Ishikawa (cell line): Measurements from ENCODE around the gene NEUROD2.

ENCODE experiments used
- CEBPB ChIP-seq: IDR thresholded peaks from 2 replicates; pipeline ENCODE4 v1.6.1; 2012
- CREB1 ChIP-seq: IDR thresholded peaks from 2 replicates; pipeline ENCODE4 v1.6.1; 2012; ENCODE audit warnings: low read depth
- EGR1 ChIP-seq: IDR thresholded peaks from 2 replicates; pipeline ENCODE4 v1.6.1; 2012
- EP300 ChIP-seq: IDR thresholded peaks from 2 replicates; pipeline ENCODE4 v1.6.1; 2012; ENCODE audit warnings: borderline replicate concordance
- FOXM1 ChIP-seq: IDR thresholded peaks from 2 replicates; pipeline ENCODE4 v1.6.1; 2012; ENCODE audit warnings: low read depth, borderline replicate concordance
- MAX ChIP-seq: IDR thresholded peaks from 2 replicates; pipeline ENCODE4 v1.6.1; 2012
- NFIC ChIP-seq: IDR thresholded peaks from 2 replicates; pipeline ENCODE4 v1.6.1; 2012
- RAD21 ChIP-seq: IDR thresholded peaks from 2 replicates; pipeline ENCODE4 v1.6.1; 2012; ENCODE audit warnings: low read depth
- REST ChIP-seq: IDR thresholded peaks from 2 replicates; pipeline ENCODE4 v1.6.1; 2012; ENCODE audit warnings: low read depth, mild to moderate bottlenecking
- TAF1 ChIP-seq: IDR thresholded peaks from 2 replicates; pipeline ENCODE4 v1.6.1; 2012; ENCODE audit warnings: low read depth, mild to moderate bottlenecking
- TCF12 ChIP-seq: IDR thresholded peaks from 2 replicates; pipeline ENCODE4 v1.6.1; 2012; ENCODE audit warnings: low read depth
- TEAD4 ChIP-seq: IDR thresholded peaks from 2 replicates; pipeline ENCODE4 v1.6.1; 2012
- USF1 ChIP-seq: IDR thresholded peaks from 2 replicates; pipeline ENCODE4 v1.6.1; 2012
- YY1 ChIP-seq: IDR thresholded peaks from 2 replicates; pipeline ENCODE4 v1.6.1; 2012; ENCODE audit warnings: low read depth
- ZBTB7A ChIP-seq: IDR thresholded peaks from 2 replicates; pipeline ENCODE4 v1.6.1; 2012; ENCODE audit warnings: low read depth

NEUROD2 gene

GRCh38 chr17:39634384-39634871 lies 26.7 kb upstream of the NEUROD2 start:
- TF ChIP-seq RAD21: peak; percentile 47
- no peak for TF ChIP-seq REST

- TF ChIP-seq YY1 (no peak), TCF12 (no peak), USF1 (no peak), ZBTB7A (no peak), EP300 (no peak), REST (no peak), TAF1 (no peak)
Observed at GRCh38 chr17:39633570-39634183, 26.0 kb upstream of the NEUROD2 start.

GRCh38 chr17:39632153-39632941 lies 24.6 kb upstream of the NEUROD2 start:
- no peak for TF ChIP-seq EGR1
- TF ChIP-seq EP300: peak; percentile 57; the same call in 1 of the 2 replicates
- no peak for TF ChIP-seq USF1
- no peak for TF ChIP-seq RAD21
- TF ChIP-seq TEAD4: peak; percentile 62
- peak; percentile 88 for TF ChIP-seq TCF12
- TF ChIP-seq MAX: peak; percentile 27; the same call in 1 of the 2 replicates
- peak; percentile 95 for TF ChIP-seq NFIC
- 0 out of 2 replicates have a peak, but pooled peaks have one; percentile 19 for TF ChIP-seq FOXM1
- 0 out of 2 replicates have a peak, but pooled peaks have one; percentile 45 for TF ChIP-seq ZBTB7A

- no peak for TF ChIP-seq CREB1
- no peak for TF ChIP-seq FOXM1
- no peak for TF ChIP-seq TCF12
- TF ChIP-seq YY1: no peak
- no peak for TF ChIP-seq TAF1
- TF ChIP-seq TEAD4: no peak
- no peak for TF ChIP-seq MAX
- no peak for TF ChIP-seq EP300
- no peak for TF ChIP-seq RAD21
Observed at GRCh38 chr17:39631403-39631802, 23.7 kb upstream of the NEUROD2 start.

GRCh38 chr17:39629898-39630297 lies 22.2 kb upstream of the NEUROD2 start:
- no peak for TF ChIP-seq ZBTB7A
- no peak for TF ChIP-seq EGR1
- no peak for TF ChIP-seq CREB1
- TF ChIP-seq NFIC: no peak
- no peak for TF ChIP-seq RAD21
- TF ChIP-seq USF1: no peak
- no peak for TF ChIP-seq CEBPB
- no peak for TF ChIP-seq MAX
- no peak for TF ChIP-seq TEAD4
- TF ChIP-seq FOXM1: no peak
- TF ChIP-seq TAF1: no peak
- TF ChIP-seq TCF12: no peak
- no peak for TF ChIP-seq YY1
- no peak for TF ChIP-seq EP300
- TF ChIP-seq REST: no peak
